SK-N-SH (cell line): ENCODE measurements around the gene ORC6. TPM values are rescaled to one million over a fixed set of nuclear protein-coding genes. Genes with fewer than 3 reads are reported as not detected.

Experiments used
- CTCF ChIA-PET: fragments of 300-600, 350-600 bp; formaldehyde crosslinking; extraction: SDS; loops from one replicate; lab custom pipeline; 2021; lab: Yijun Ruan, JAX
- POLR2A ChIA-PET: fragments of 350-600 bp; sonication (Branson Sonifier 250); formaldehyde crosslinking; extraction: SDS; loops from one replicate; lab custom pipeline; 2020; ENCODE audit warnings: antibody characterized with exemption, inconsistent platforms; lab: Yijun Ruan, JAX
- DNase-seq: peaks from one replicate; pipeline ENCODE4 v3.0.0; 2012
- H2AFZ ChIP-seq: fragments of 200-600 bp; sonication (generic); 2 replicates; pipeline ENCODE4 v1.8.1; 2016; ENCODE audit warnings: antibody characterized with exemption, mild to moderate bottlenecking, low read depth
- H3F3A ChIP-seq: fragments of 200-600 bp; sonication (generic); replicated peaks from 2 replicates; pipeline ENCODE3; 2016; ENCODE audit warnings: antibody characterized with exemption, mild to moderate bottlenecking; ENCODE audit not compliant: insufficient read depth
- H3K27ac ChIP-seq, 2 experiments: fragments of 200-500 bp in 1 of 2; fragments of 200-600 bp in 1 of 2; sonication (Bioruptor generic) in 1 of 2; sonication (generic), shearing (Covaris generic) in 1 of 2; 2 replicates each; pipeline versions ENCODE4 v1.5.1 to v1.6.1; 2014 to 2016; ENCODE audit warnings: low read depth in 2 of 2, inconsistent platforms in 1 of 2, low read length in 1 of 2, mild to moderate bottlenecking in 1 of 2, mixed read lengths in 1 of 2
- H3K27me3 ChIP-seq: fragments of 200-600 bp; sonication (generic), shearing (Covaris generic); 2 replicates; pipeline ENCODE4 v1.6.1; 2016; ENCODE audit warnings: mixed run types; ENCODE audit not compliant: insufficient read depth
- H3K36me3 ChIP-seq, 2 experiments: fragments of 200-500 bp in 1 of 2; fragments of 200-600 bp in 1 of 2; sonication (Bioruptor generic) in 1 of 2; sonication (generic) in 1 of 2; replicated peaks in 1 of 2; 2 replicates each; pipeline versions ENCODE3 to v1.5.1; 2014 to 2016; ENCODE audit warnings: low read length in 1 of 2, mild to moderate bottlenecking in 1 of 2; ENCODE audit not compliant: insufficient read depth in 2 of 2, control insufficient read depth in 1 of 2
- H3K4me1 ChIP-seq, 2 experiments: fragments of 200-500 bp in 1 of 2; fragments of 200-600 bp in 1 of 2; sonication (Bioruptor generic) in 1 of 2; sonication (generic), shearing (Covaris generic) in 1 of 2; 2 replicates each; pipeline versions ENCODE4 v1.5.1 to v1.6.1; 2014 to 2016; ENCODE audit warnings: low read depth in 1 of 2, low read length in 1 of 2, mixed run types in 1 of 2; ENCODE audit not compliant: insufficient read depth in 2 of 2, control insufficient read depth in 1 of 2
- H3K4me2 ChIP-seq: fragments of 200-600 bp; sonication (generic), shearing (Covaris generic); 2 replicates; pipeline ENCODE4 v1.6.1; 2017; ENCODE audit warnings: mixed run types
- H3K4me3 ChIP-seq, 2 experiments: fragments of 200-500 bp in 1 of 2; fragments of 200-600 bp in 1 of 2; sonication (Bioruptor generic) in 1 of 2; sonication (generic), shearing (Covaris generic) in 1 of 2; 2 replicates each; pipeline versions ENCODE4 v1.5.1 to v1.8.1; 2014 to 2016; ENCODE audit warnings: low read depth in 2 of 2, inconsistent platforms in 1 of 2, low read length in 1 of 2, mild to moderate bottlenecking in 1 of 2, mixed read lengths in 1 of 2, moderate library complexity in 1 of 2
- H3K79me2 ChIP-seq: fragments of 200-600 bp; sonication (generic); 2 replicates; pipeline ENCODE4 v1.8.1; 2017; ENCODE audit warnings: mild to moderate bottlenecking; ENCODE audit not compliant: insufficient read depth
- H3K9ac ChIP-seq: fragments of 200-600 bp; sonication (generic); 2 replicates; pipeline ENCODE4 v1.6.1; 2017; ENCODE audit warnings: mixed run types
- H3K9me2 ChIP-seq: fragments of 200-600 bp; sonication (generic); 2 replicates; pipeline ENCODE4 v1.6.1; 2017; ENCODE audit warnings: mixed run types
- H3K9me3 ChIP-seq: fragments of 200-600 bp; sonication (generic); 2 replicates; pipeline ENCODE4 v1.6.1; 2017; ENCODE audit warnings: mixed run types, mild to moderate bottlenecking, moderate library complexity
- H4K20me1 ChIP-seq: fragments of 200-600 bp; sonication (generic); 2 replicates; pipeline ENCODE4 v1.6.1; 2017; ENCODE audit warnings: mild to moderate bottlenecking, mixed run types; ENCODE audit not compliant: insufficient read depth
- CTCF ChIP-seq: fragments of 200-600 bp; sonication (generic); IDR thresholded peaks from 2 replicates; pipeline ENCODE4 v1.6.1; 2017; ENCODE audit warnings: antibody characterized with exemption, mild to moderate bottlenecking, moderate library complexity
- FOSL2 ChIP-seq: IDR thresholded peaks from 2 replicates; pipeline ENCODE4 v1.4.0; 2012; ENCODE audit warnings: low read depth, mild to moderate bottlenecking, moderate library complexity, borderline replicate concordance
- FOXJ3 ChIP-seq: sonication (generic); formaldehyde crosslinking; IDR thresholded peaks from 2 replicates; pipeline ENCODE4 v1.5.1; 2020; ENCODE audit warnings: mild to moderate bottlenecking, missing genetic modification reagents
- GATA2 ChIP-seq: sonication (generic); formaldehyde crosslinking; IDR thresholded peaks from 2 replicates; pipeline ENCODE4 v1.5.0; 2020; ENCODE audit warnings: mild to moderate bottlenecking, missing genetic modification reagents
- MAX ChIP-seq: IDR thresholded peaks from 2 replicates; pipeline ENCODE4 v1.4.0; 2012; ENCODE audit warnings: low read depth
- MXI1 ChIP-seq: IDR thresholded peaks from 2 replicates; pipeline ENCODE4 v1.6.1; 2012; ENCODE audit warnings: mild to moderate bottlenecking, low read depth, low read length, improper control_type of control experiment
- NFIC ChIP-seq: IDR thresholded peaks from 2 replicates; pipeline ENCODE4 v1.4.0; 2012; ENCODE audit warnings: borderline replicate concordance
- PBX3 ChIP-seq: IDR thresholded peaks from 2 replicates; pipeline ENCODE4; 2012
- POLR2AphosphoS5 ChIP-seq: IDR thresholded peaks from 2 replicates; pipeline ENCODE4 v1.6.1; 2012; ENCODE audit warnings: low read depth, low read length
- SIN3A ChIP-seq: IDR thresholded peaks from 2 replicates; pipeline ENCODE4 v1.6.1; 2012; ENCODE audit warnings: low read depth, mild to moderate bottlenecking, low read length, moderate library complexity, borderline replicate concordance
- TAF1 ChIP-seq: IDR thresholded peaks from 2 replicates; pipeline ENCODE4 v1.6.1; 2012; ENCODE audit warnings: low read depth, mild to moderate bottlenecking, low read length, moderate library complexity, borderline replicate concordance
- TEAD4 ChIP-seq: IDR thresholded peaks from 2 replicates; pipeline ENCODE4 v1.4.0; 2012; ENCODE audit warnings: mild to moderate bottlenecking, borderline replicate concordance; ENCODE audit not compliant: insufficient read depth
- USF1 ChIP-seq: IDR thresholded peaks from 2 replicates; pipeline ENCODE4 v1.4.0; 2012; ENCODE audit warnings: low read depth, borderline replicate concordance
- YY1 ChIP-seq: IDR thresholded peaks from 2 replicates; pipeline ENCODE4 v1.4.0; 2012; ENCODE audit warnings: low read depth, mild to moderate bottlenecking
- WGBS: methylation state at CpG from one replicate; pipeline ENCODE4 v1.1.6; 2017; ENCODE audit warnings: low lambda C conversion rate; 5-methylcytosine and 5-hydroxymethylcytosine counted together
- polyA plus RNA-seq, 3 experiments: library from polyadenylated mRNA; depleted of rRNA; stranded (reverse); fragments of >200 nt; gene quantifications; 2 replicates each; pipeline ENCODE4 v1.2.3, GENCODE V29; 2012

ORC6 gene
- polyA plus RNA-seq, 1 of the 3 experiments (the other 2 are of a cell fraction) = 17.4 TPM

- Histone ChIP-seq H3K9ac (no peak overlapping the region), H3K27me3 (no peaks in the 10 kb centered on the region), H3K4me2 (no peak overlapping the region), H3K4me3 (no peak overlapping the region), H4K20me1 (no peaks in the 10 kb centered on the region), H3K9me3 (no peaks in the 10 kb centered on the region), H3K27ac (no peak overlapping the region), H3F3A (no peaks in the 10 kb centered on the region), H3K79me2 (no peaks in the 10 kb centered on the region), H3K36me3 (no peaks in the 10 kb centered on the region)
- CTCF ChIA-PET = no interaction called here
- DNase-seq = no peak
- WGBS = 74% methylated on average over 6 of the region's 6 CpGs
- TF ChIP-seq TAF1 (no peak), MXI1 (no peak), GATA2 (no peak), USF1 (no peak), NFIC (no peak), MAX (no peak), FOSL2 (no peak)
- TF ChIP-seq, all 33 proteins: peak for 0
- POLR2A ChIA-PET = no interaction called here
- peaks cover 0 to 5% of the 10 kb centered on the region in 2 experiments; a peak in 1 of 4 replicates for H3K4me1 ChIP-seq
- no peaks in the 10 kb centered on the region for H3K9me2 ChIP-seq
- no peak overlapping the region for H2AFZ ChIP-seq
Measured at GRCh38 chr16:46715769-46716305, 26.4 kb downstream of the ORC6 start.

GRCh38 chr16:46717692-46718091 lies 28.2 kb downstream of the ORC6 start:
- H3K79me2 ChIP-seq = no peaks in the 10 kb centered on the region
- no peak overlapping the region for H3K4me3 ChIP-seq
- H3K4me1 ChIP-seq = peaks cover 0 to 2% of the 10 kb centered on the region in 2 experiments; a peak in 1 of 4 replicates
- ChIA-PET POLR2A (no interaction called here), CTCF (no interaction called here)
- H3F3A ChIP-seq = no peaks in the 10 kb centered on the region
- no peak overlapping the region for H3K4me2 ChIP-seq
- no peak overlapping the region for H2AFZ ChIP-seq
- no peaks in the 10 kb centered on the region for H4K20me1 ChIP-seq
- H3K9me2 ChIP-seq = no peaks in the 10 kb centered on the region
- no peak overlapping the region for H3K27ac ChIP-seq
- no peaks in the 10 kb centered on the region for H3K27me3 ChIP-seq
- H3K9me3 ChIP-seq = no peaks in the 10 kb centered on the region
- no peak for TF ChIP-seq TEAD4
- TF ChIP-seq PBX3 = no peak
- no peak for TF ChIP-seq CTCF
- no peak for TF ChIP-seq SIN3A
- TF ChIP-seq GATA2 = no peak
- no peak for TF ChIP-seq YY1
- no peak for TF ChIP-seq FOXJ3 (CRISPR knock-in tag)
- TF ChIP-seq POLR2AphosphoS5 = no peak
- TF ChIP-seq, all 33 proteins: peak for 0
- Histone ChIP-seq H3K9ac (no peak overlapping the region), H3K36me3 (no peaks in the 10 kb centered on the region)
- no peak for DNase-seq
- 29% methylated on average over 2 of the region's 2 CpGs for WGBS
